ENCODE measurements around the gene APOH.

GRCh38 chr17:66228887-66229782, at the start of gene APOH:
- no peak for TF ChIP-seq POLR2A (IDR thresholded peaks at IDR 0.05)
- TF ChIP-seq CTCF (IDR thresholded peaks at IDR 0.05), result no peak
- TF ChIP-seq POLR2AphosphoS5 (IDR thresholded peaks at IDR 0.05), result no peak
- TF ChIP-seq EP300 (IDR thresholded peaks at IDR 0.05; ENCODE audit: low read depth), result no peak
